ENCODE results near the gene SCGB1D1. TPM values are rescaled to one million over a fixed set of nuclear protein-coding genes. Genes with fewer than 3 reads are reported as not detected.

SCGB1D1 gene
- total and polyA plus RNA-seq, 7 donors, result not detected

DNA sequence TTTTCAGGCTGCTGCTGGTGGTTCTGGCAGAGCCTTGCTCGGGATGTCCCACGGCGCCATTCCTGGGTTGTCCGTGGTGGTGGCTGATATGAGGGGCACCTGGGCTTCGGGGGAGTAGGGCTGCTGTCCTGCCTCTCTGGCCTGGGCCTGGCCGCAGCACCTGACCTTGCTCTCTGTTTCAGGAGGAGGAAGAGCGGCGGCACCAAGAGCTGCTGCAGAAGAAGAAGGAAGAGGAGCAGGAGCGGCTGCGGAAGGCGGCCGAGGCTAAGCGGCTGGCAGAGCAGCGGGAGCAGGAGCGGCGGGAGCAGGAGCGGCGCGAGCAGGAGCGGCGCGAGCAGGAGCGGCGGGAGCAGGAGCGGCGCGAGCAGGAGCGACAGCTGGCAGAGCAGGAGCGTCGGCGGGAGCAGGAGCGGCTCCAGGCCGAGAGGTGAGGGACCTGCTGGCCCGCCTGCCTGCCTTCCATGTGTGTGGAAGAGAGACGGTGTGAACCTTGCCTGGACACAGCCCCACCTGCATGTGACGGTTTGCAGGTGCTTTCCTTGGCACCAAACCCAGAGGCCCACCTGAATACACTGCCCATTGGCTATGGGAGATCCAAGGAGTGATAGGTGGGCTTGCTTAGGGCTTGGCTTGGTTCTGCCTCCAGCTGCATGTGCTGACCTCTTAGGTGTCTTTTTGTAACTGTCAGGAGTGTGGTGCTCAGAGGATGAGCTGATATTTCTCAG, 43.4 kb upstream of the SCGB1D1 start:
- Histone ChIP-seq H3K36me3 (ENCODE audit: insufficient read depth in 1 of 2, low read depth in 1 of 2) (peaks cover 4 to 69% of the 10 kb centered on the region in 2 donors), H3K4me1 (no peaks in the 10 kb centered on the region), H3K27ac (no peak overlapping the region), H3K9me3 (no peaks in the 10 kb centered on the region), H3K27me3 (ENCODE audit: insufficient read depth in 3 of 3, low read length in 2 of 3) (no peaks in the 10 kb centered on the region), H3K4me3 (no peak overlapping the region)
- WGBS, 3 donors, result 94 to 95% (median 95%) methylated on average over 31 to 36 of the region's 36 CpGs
- ATAC-seq (no peak), DNase-seq (no peak)
- intact Hi-C loops (cut with DNase I), result no loop called here
- TF ChIP-seq, protein P1, sequence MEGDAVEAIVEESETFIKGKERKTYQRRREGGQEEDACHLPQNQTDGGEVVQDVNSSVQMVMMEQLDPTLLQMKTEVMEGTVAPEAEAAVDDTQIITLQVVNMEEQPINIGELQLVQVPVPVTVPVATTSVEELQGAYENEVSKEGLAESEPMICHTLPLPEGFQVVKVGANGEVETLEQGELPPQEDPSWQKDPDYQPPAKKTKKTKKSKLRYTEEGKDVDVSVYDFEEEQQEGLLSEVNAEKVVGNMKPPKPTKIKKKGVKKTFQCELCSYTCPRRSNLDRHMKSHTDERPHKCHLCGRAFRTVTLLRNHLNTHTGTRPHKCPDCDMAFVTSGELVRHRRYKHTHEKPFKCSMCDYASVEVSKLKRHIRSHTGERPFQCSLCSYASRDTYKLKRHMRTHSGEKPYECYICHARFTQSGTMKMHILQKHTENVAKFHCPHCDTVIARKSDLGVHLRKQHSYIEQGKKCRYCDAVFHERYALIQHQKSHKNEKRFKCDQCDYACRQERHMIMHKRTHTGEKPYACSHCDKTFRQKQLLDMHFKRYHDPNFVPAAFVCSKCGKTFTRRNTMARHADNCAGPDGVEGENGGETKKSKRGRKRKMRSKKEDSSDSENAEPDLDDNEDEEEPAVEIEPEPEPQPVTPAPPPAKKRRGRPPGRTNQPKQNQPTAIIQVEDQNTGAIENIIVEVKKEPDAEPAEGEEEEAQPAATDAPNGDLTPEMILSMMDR (IDR thresholded peaks at IDR 0.05), result no peak

DNA sequence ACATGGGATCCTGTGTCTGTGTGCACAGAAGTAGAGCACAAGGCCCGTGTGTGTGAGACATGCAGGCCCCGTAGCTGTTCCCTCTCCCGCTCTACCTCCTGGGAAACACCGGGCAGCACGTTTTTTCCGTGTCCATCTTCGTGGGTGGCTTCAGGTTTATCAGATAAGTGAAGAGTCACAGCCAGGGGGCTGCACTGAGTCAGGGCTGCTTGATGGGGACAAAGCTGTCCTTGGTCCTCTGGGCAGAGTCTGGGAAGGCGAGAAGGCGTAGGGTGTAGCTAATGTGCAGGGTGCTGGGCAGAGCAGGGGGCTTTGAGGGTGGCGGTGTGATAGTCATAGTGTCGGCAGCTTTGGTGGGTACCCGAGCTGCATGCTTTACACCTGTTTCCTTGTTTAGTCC, 42.5 kb upstream of the SCGB1D1 start:
- no peak for ATAC-seq
- H3K9me3 ChIP-seq, result no peaks in the 10 kb centered on the region
- H3K27ac ChIP-seq, result no peak overlapping the region
- peaks cover 4 to 70% of the 10 kb centered on the region in 2 donors for H3K36me3 ChIP-seq (ENCODE audit: insufficient read depth in 1 of 2, low read depth in 1 of 2)
- H3K27me3 ChIP-seq (ENCODE audit: insufficient read depth in 3 of 3, low read length in 2 of 3), result no peaks in the 10 kb centered on the region
- no peak overlapping the region for H3K4me3 ChIP-seq
- WGBS, 3 donors, result 92 to 93% (median 92%) methylated on average over 12 of the region's 12 CpGs
- no peak for DNase-seq
- H3K4me1 ChIP-seq, result no peaks in the 10 kb centered on the region
- intact Hi-C loops (cut with DNase I), result no loop called here
- TF ChIP-seq, protein P1 (IDR thresholded peaks at IDR 0.05), result no peak

DNA sequence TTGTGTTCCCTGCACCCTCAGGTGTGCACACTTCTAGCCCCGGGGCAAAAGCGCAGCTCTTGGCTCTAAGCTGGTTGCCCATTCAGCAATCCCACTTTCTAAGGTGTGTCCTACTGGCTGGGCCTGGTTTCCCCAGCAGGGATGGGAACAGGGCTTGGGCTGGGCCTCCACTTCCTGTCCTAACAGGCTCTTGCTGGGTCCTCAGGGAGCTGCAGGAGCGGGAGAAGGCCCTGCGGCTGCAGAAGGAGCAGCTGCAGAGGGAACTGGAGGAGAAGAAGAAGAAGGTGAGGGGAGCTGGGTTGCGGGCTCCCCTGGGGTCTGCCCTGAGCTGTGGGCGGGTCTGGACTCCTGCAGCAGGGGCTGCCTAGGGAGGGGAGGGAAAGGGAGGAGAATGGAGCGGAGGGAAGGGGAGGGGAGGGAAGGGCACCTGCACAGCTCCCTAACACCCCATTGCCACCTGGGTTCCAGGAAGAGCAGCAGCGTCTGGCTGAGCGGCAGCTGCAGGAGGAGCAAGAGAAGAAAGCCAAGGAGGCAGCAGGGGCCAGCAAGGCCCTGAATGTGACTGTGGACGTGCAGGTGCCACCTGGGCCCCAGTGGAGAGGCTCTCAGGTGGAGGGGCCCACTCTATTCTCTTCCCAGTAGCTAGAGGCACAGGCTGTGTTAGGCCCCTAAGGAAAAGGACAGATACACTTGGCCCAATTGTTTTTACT, 41.6 kb upstream of the SCGB1D1 start:
- Histone ChIP-seq H3K4me1 (no peaks in the 10 kb centered on the region), H3K27ac (no peak overlapping the region), H3K9me3 (no peaks in the 10 kb centered on the region), H3K36me3 (ENCODE audit: insufficient read depth in 1 of 2, low read depth in 1 of 2) (peaks cover 4 to 77% of the 10 kb centered on the region in 2 donors), H3K4me3 (no peak overlapping the region), H3K27me3 (ENCODE audit: insufficient read depth in 3 of 3, low read length in 2 of 3) (no peaks in the 10 kb centered on the region)
- ATAC-seq, result no peak
- WGBS, 3 donors, result 81 to 91% (median 86%) methylated on average over 7 to 10 of the region's 10 CpGs
- intact Hi-C loops (cut with DNase I), result no loop called here
- DNase-seq, result no peak
- TF ChIP-seq, protein P1 (IDR thresholded peaks at IDR 0.05), result no peak

DNA sequence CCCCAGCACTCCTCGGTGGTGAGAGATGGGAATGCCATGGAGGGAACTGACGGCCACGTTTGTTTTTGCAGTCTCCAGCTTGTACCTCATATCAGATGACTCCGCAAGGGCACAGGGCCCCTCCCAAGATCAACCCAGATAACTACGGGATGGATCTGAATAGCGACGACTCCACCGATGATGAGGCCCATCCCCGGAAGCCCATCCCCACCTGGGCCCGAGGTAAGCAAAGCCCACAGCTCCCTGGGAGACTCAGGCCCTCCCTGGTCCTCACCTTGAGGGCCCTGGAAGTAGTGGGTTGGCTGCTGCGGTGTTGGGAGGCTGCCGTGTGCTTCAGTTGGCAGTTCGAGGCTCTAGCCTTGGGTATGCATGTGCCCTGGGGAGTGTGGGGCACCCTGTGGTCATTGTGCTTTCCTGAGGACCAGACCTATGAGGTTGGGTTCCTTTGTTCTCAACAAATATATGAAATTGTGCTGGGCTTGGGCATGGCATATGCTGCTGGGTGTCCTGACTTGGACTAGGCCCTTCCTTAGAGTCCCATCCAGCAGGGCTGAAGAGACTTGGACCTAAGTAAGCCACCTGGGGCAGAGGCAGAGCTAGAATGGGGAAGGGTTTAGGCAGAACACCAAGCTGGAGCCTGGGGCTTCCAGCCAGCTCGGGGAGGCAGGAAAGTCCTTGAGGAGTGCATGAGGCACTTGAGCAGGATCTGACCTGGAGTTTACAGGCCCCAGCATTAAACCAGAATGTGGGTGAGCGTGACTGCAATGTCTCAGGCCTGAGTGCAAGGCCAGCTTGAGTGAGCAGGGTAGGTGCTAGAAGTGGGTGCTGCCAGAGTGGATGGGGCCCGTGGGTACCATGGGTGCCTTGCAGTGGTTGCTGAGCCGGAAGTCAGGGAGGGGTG, 39.8 kb upstream of the SCGB1D1 start:
- no peak overlapping the region for H3K27ac ChIP-seq
- no peak overlapping the region for H3K4me3 ChIP-seq
- no peaks in the 10 kb centered on the region for H3K4me1 ChIP-seq
- intact Hi-C loops (cut with DNase I), result no loop called here
- DNase-seq (no peak), ATAC-seq (no peak)
- H3K27me3 ChIP-seq (ENCODE audit: insufficient read depth in 3 of 3, low read length in 2 of 3), result no peaks in the 10 kb centered on the region
- TF ChIP-seq, protein P1 (IDR thresholded peaks at IDR 0.05), result no peak
- no peaks in the 10 kb centered on the region for H3K9me3 ChIP-seq
- WGBS, 3 donors, result 89 to 91% (median 90%) methylated on average over 17 of the region's 17 CpGs
- H3K36me3 ChIP-seq (ENCODE audit: insufficient read depth in 1 of 2, low read depth in 1 of 2), result peaks cover 4 to 73% of the 10 kb centered on the region in 2 donors

Measured in psoas muscle (tissue), 8 donors.